HepG2 (cell line): ENCODE results near the gene NCAPG. TPM values are rescaled to one million over a fixed set of nuclear protein-coding genes. Genes with fewer than 3 reads are reported as not detected.

Source experiments
- ARID4A ChIP-seq: sonication (generic); formaldehyde crosslinking; IDR thresholded peaks from 2 replicates; pipeline ENCODE4 v1.5.0; 2020; ENCODE audit warnings: mild to moderate bottlenecking, missing genetic modification reagents, borderline replicate concordance
- ASH2L ChIP-seq: fragments of 300-600, 200-600 bp; sonication (generic); IDR thresholded peaks from 2 replicates; pipeline ENCODE4 v1.7.0; 2017; ENCODE audit warnings: low read depth, mild to moderate bottlenecking, moderate library complexity, mixed read lengths, low read length; ENCODE audit not compliant: insufficient read length
- GATA4 ChIP-seq: sonication (generic); IDR thresholded peaks from 2 replicates; pipeline ENCODE4 v1.6.1; 2016; ENCODE audit warnings: antibody characterized with exemption, low read depth, borderline replicate concordance
- HIVEP1 ChIP-seq: sonication (generic); formaldehyde crosslinking; IDR thresholded peaks from 2 replicates; pipeline ENCODE4 v1.4.0; 2020; ENCODE audit warnings: mild to moderate bottlenecking, missing genetic modification reagents
- JUND ChIP-seq: sonication (generic); formaldehyde crosslinking; IDR thresholded peaks from 2 replicates; pipeline ENCODE4 v1.8.0; 2022; ENCODE audit warnings: mild to moderate bottlenecking, missing genetic modification reagents
- MEIS2 ChIP-seq: sonication (generic); formaldehyde crosslinking; IDR thresholded peaks from 2 replicates; pipeline ENCODE4 v1.9.0; 2021; ENCODE audit warnings: mild to moderate bottlenecking, missing genetic modification reagents
- NBN ChIP-seq: fragments of 450-650 bp; conservative IDR thresholded peaks from 2 replicates; pipeline ENCODE4 v1.6.1; 2017
- NFE2L2 ChIP-seq: fragments of 150-350 bp; IDR thresholded peaks from 2 replicates; pipeline ENCODE4 v1.6.1; 2014; ENCODE audit warnings: low read length
- NR2F2 ChIP-seq: IDR thresholded peaks from 2 replicates; pipeline ENCODE4 v1.6.1; 2012; ENCODE audit warnings: low read depth, inconsistent platforms, borderline replicate concordance
- SP5 ChIP-seq: IDR thresholded peaks from 2 replicates; pipeline ENCODE4 v1.6.1; 2016; ENCODE audit warnings: low read depth, borderline replicate concordance
- TCF7 ChIP-seq: sonication (generic); IDR thresholded peaks from 2 replicates; pipeline ENCODE4 v1.6.1; 2016; ENCODE audit warnings: antibody characterized with exemption, low read depth
- WIZ ChIP-seq: sonication (generic); formaldehyde crosslinking; IDR thresholded peaks from 2 replicates; pipeline ENCODE4 v1.5.1; 2020; ENCODE audit warnings: mild to moderate bottlenecking, missing genetic modification reagents
- ZNF124 ChIP-seq: sonication (generic); formaldehyde crosslinking; IDR thresholded peaks from 2 replicates; pipeline ENCODE4 v1.4.0; 2020; ENCODE audit warnings: missing genetic modification reagents
- ZNF160 ChIP-seq: sonication (generic); formaldehyde crosslinking; IDR thresholded peaks from 2 replicates; pipeline ENCODE4 v1.8.0; 2022; ENCODE audit warnings: mild to moderate bottlenecking, inconsistent platforms, missing genetic modification reagents
- ZNF256 ChIP-seq: sonication (generic); formaldehyde crosslinking; conservative IDR thresholded peaks from 2 replicates; pipeline ENCODE4 v1.4.0; 2020; ENCODE audit warnings: missing genetic modification reagents
- ZNF296 ChIP-seq: sonication (generic); formaldehyde crosslinking; conservative IDR thresholded peaks from 2 replicates; pipeline ENCODE4 v1.5.0; 2020; ENCODE audit warnings: mild to moderate bottlenecking, missing genetic modification reagents
- ZNF446 ChIP-seq: sonication (generic); formaldehyde crosslinking; IDR thresholded peaks from 2 replicates; pipeline ENCODE4 v1.5.0; 2020; ENCODE audit warnings: mild to moderate bottlenecking, missing genetic modification reagents
- ZNF547 ChIP-seq: sonication (generic); formaldehyde crosslinking; IDR thresholded peaks from 2 replicates; pipeline ENCODE4 v1.5.1; 2020; ENCODE audit warnings: mild to moderate bottlenecking, missing genetic modification reagents
- ZNF773 ChIP-seq: sonication (generic); formaldehyde crosslinking; IDR thresholded peaks from 2 replicates; pipeline ENCODE4 v1.4.0; 2020; ENCODE audit warnings: missing genetic modification reagents, borderline replicate concordance
- ZNF782 ChIP-seq: sonication (generic); formaldehyde crosslinking; IDR thresholded peaks from 2 replicates; pipeline ENCODE4 v1.4.0; 2020; ENCODE audit warnings: missing genetic modification reagents, mild to moderate bottlenecking, borderline replicate concordance
- polyA plus RNA-seq, 8 experiments: library from polyadenylated mRNA; depleted of rRNA in 3 of 8; stranded (reverse) in 7 of 8; unstranded in 1 of 8; fragments of >200 nt; fragmentation: Illumina TruSeq in 4 of 8; extraction: Trizol in 4 of 8; gene quantifications; 2 replicates each; pipeline versions ENCODE4 v1.2.1 to v1.2.3, GENCODE V29; 2011 to 2016; ENCODE audit warnings: low read depth in 4 of 8, missing spikeins in 1 of 8, mixed read lengths in 1 of 8; ENCODE audit not compliant: insufficient read depth in 1 of 8
- total RNA-seq, 5 experiments: library from RNA; depleted of rRNA; stranded (reverse); fragments of >200 nt; fragmentation: Illumina TruSeq; extraction: Trizol; gene quantifications; 2 replicates each; pipeline ENCODE4 v1.2.3, GENCODE V29; 2016; ENCODE audit warnings: low read depth in 1 of 5
- TF ChIP-seq, protein P1 (sequence below): sonication (generic); formaldehyde crosslinking; IDR thresholded peaks from 2 replicates; pipeline ENCODE4 v1.4.0; 2020; ENCODE audit warnings: missing genetic modification reagents, borderline replicate concordance
- TF ChIP-seq, protein P2 (sequence below): sonication (generic); formaldehyde crosslinking; IDR thresholded peaks from 2 replicates; pipeline ENCODE4 v1.5.0; 2020; ENCODE audit warnings: missing genetic modification reagents
- TF ChIP-seq, protein P3 (sequence below): sonication (generic); formaldehyde crosslinking; IDR thresholded peaks from 2 replicates; pipeline ENCODE4 v1.5.0; 2020; ENCODE audit warnings: missing genetic modification reagents, mild to moderate bottlenecking, borderline replicate concordance

Gene NCAPG
- total and polyA plus RNA-seq, 2 of the 13 experiments (the other 11 are each of a cell fraction or from before 2014, with no cell fraction given): 14.8 to 61.9 TPM

- TF ChIP-seq, protein P1, sequence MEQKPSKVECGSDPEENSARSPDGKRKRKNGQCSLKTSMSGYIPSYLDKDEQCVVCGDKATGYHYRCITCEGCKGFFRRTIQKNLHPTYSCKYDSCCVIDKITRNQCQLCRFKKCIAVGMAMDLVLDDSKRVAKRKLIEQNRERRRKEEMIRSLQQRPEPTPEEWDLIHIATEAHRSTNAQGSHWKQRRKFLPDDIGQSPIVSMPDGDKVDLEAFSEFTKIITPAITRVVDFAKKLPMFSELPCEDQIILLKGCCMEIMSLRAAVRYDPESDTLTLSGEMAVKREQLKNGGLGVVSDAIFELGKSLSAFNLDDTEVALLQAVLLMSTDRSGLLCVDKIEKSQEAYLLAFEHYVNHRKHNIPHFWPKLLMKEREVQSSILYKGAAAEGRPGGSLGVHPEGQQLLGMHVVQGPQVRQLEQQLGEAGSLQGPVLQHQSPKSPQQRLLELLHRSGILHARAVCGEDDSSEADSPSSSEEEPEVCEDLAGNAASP (CRISPR knock-in tag): no peak
- TF ChIP-seq HIVEP1 (CRISPR knock-in tag): no peak
- no peak for TF ChIP-seq ZNF124 (CRISPR knock-in tag)
- TF ChIP-seq ZNF446 (CRISPR knock-in tag): 0 out of 2 replicates have a peak, but pooled peaks have one; percentile 36
- no peak for TF ChIP-seq ZNF296 (CRISPR knock-in tag)
- TF ChIP-seq SP5 (CRISPR knock-in tag): no peak
- TF ChIP-seq ZNF160 (CRISPR knock-in tag): no peak
- TF ChIP-seq JUND (CRISPR knock-in tag): no peak
- peak; percentile 11 for TF ChIP-seq ASH2L
- peak; percentile 92; the same call in 1 of the 2 replicates for TF ChIP-seq ARID4A
- no peak for TF ChIP-seq ZNF256
- 0 out of 2 replicates have a peak, but pooled peaks have one; percentile 18 for TF ChIP-seq ZNF547 (CRISPR knock-in tag)
- TF ChIP-seq WIZ (CRISPR knock-in tag): no peak
- TF ChIP-seq TCF7: no peak
- no peak for TF ChIP-seq NBN
- no peak for TF ChIP-seq ZNF782 (CRISPR knock-in tag)
- no peak; the same call in 1 of the 2 replicates for TF ChIP-seq NR2F2
- TF ChIP-seq, protein P2, sequence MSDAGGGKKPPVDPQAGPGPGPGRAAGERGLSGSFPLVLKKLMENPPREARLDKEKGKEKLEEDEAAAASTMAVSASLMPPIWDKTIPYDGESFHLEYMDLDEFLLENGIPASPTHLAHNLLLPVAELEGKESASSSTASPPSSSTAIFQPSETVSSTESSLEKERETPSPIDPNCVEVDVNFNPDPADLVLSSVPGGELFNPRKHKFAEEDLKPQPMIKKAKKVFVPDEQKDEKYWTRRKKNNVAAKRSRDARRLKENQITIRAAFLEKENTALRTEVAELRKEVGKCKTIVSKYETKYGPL: no peak
- 0 out of 2 replicates have a peak, but pooled peaks have one; percentile 5 for TF ChIP-seq ZNF773 (CRISPR knock-in tag)
- no peak for TF ChIP-seq MEIS2 (CRISPR knock-in tag)
- no peak for TF ChIP-seq NFE2L2
- TF ChIP-seq, protein P3, sequence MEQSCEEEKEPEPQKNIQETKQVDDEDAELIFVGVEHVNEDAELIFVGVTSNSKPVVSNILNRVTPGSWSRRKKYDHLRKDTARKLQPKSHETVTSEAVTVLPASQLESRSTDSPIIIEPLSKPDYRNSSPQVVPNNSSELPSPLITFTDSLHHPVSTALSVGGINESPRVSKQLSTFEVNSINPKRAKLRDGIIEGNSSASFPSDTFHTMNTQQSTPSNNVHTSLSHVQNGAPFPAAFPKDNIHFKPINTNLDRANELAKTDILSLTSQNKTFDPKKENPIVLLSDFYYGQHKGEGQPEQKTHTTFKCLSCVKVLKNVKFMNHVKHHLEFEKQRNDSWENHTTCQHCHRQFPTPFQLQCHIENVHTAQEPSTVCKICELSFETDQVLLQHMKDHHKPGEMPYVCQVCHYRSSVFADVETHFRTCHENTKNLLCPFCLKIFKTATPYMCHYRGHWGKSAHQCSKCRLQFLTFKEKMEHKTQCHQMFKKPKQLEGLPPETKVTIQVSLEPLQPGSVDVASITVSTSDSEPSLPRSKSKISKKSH (CRISPR knock-in tag): no peak
- TF ChIP-seq GATA4: no peak
Measured at GRCh38 chr4:17811078-17811603, 362 bp downstream of the NCAPG start (continued).
